Globus pallidus (tissue), 1 donor: ENCODE measurements around the gene PLK2.

Source experiments
- DNase-seq: peaks from one replicate; pipeline ENCODE4 v3.0.0-alpha.2; 2015; ENCODE audit warnings: low spot score

PLK2 gene

GRCh38 chr5:58477760-58478376 is 18.0 kb upstream of the PLK2 start:
- no peak for DNase-seq

GRCh38 chr5:58475404-58475803 is 15.5 kb upstream of the PLK2 start:
- DNase-seq, result no peak

- DNase-seq, result no peak
Measured at GRCh38 chr5:58469896-58470295, 10.0 kb upstream of the PLK2 start.

- no peak for DNase-seq
Measured at GRCh38 chr5:58466939-58467338, 7.1 kb upstream of the PLK2 start.

GRCh38 chr5:58462623-58463230 is 2.8 kb upstream of the PLK2 start:
- peak; percentile 65 for DNase-seq

- DNase-seq, result peak; percentile 25
Measured at GRCh38 chr5:58462154-58462553, 2.3 kb upstream of the PLK2 start.

- peak; percentile 89 for DNase-seq
Measured at GRCh38 chr5:58460732-58461286, 923 bp upstream of the PLK2 start.

- DNase-seq, result peak; percentile 20
Measured at GRCh38 chr5:58459146-58460001, 512 bp downstream of the PLK2 start.

- no peak for DNase-seq
Measured at GRCh38 chr5:58458743-58459145, 1.1 kb downstream of the PLK2 start.

GRCh38 chr5:58458141-58458742 is 1.6 kb downstream of the PLK2 start:
- no peak for DNase-seq

GRCh38 chr5:58457050-58457449 is 2.8 kb downstream of the PLK2 start:
- no peak for DNase-seq

GRCh38 chr5:58456486-58456885 is 3.4 kb downstream of the PLK2 start:
- DNase-seq, result no peak

- no peak for DNase-seq
Measured at GRCh38 chr5:58456026-58456425, 3.9 kb downstream of the PLK2 start.

- no peak for DNase-seq
Measured at GRCh38 chr5:58455480-58455879, 4.4 kb downstream of the PLK2 start.

- DNase-seq, result no peak
Measured at GRCh38 chr5:58455066-58455465, 4.8 kb downstream of the PLK2 start.

- DNase-seq, result no peak
Measured at GRCh38 chr5:58454025-58454424, 5.9 kb downstream of the PLK2 start.

GRCh38 chr5:58453306-58453705 is 6.6 kb downstream of the PLK2 start:
- DNase-seq, result no peak

- no peak for DNase-seq
Measured at GRCh38 chr5:58452566-58453258, 7.2 kb downstream of the PLK2 start.

GRCh38 chr5:58451732-58452565 is 7.9 kb downstream of the PLK2 start:
- DNase-seq, result no peak

GRCh38 chr5:58450811-58451629 is 8.9 kb downstream of the PLK2 start:
- no peak for DNase-seq
